IPS-NIHi7 (cell line): Measurements from ENCODE around the gene SENP1.

Source experiments
- DNase-seq: peaks from one replicate; pipeline ENCODE4 v3.0.0; 2012; ENCODE audit warnings: mixed read lengths; ENCODE audit errors: extremely low spot score

SENP1 gene

GRCh38 chr12:48036818-48037217 is 69.1 kb downstream of the SENP1 start:
- no peak for DNase-seq

- DNase-seq, result no peak
Measured at GRCh38 chr12:48034835-48035805, 70.8 kb downstream of the SENP1 start.

GRCh38 chr12:48033451-48033850 is 72.4 kb downstream of the SENP1 start:
- no peak for DNase-seq

GRCh38 chr12:48032597-48032996 is 73.3 kb downstream of the SENP1 start:
- no peak for DNase-seq

GRCh38 chr12:48031135-48031960 is 74.5 kb downstream of the SENP1 start:
- DNase-seq, result peak; percentile 48

GRCh38 chr12:48030173-48030650 is 75.7 kb downstream of the SENP1 start:
- DNase-seq, result no peak

- no peak for DNase-seq
Measured at GRCh38 chr12:48029491-48030172, 76.2 kb downstream of the SENP1 start.

- no peak for DNase-seq
Measured at GRCh38 chr12:48028541-48029431, 77.1 kb downstream of the SENP1 start.

- no peak for DNase-seq
Measured at GRCh38 chr12:48027183-48028002, 78.5 kb downstream of the SENP1 start.

- DNase-seq, result no peak
Measured at GRCh38 chr12:48026060-48026827, 79.6 kb downstream of the SENP1 start.

- DNase-seq, result no peak
Measured at GRCh38 chr12:48025281-48025680, 80.6 kb downstream of the SENP1 start.

GRCh38 chr12:48024735-48025134 is 81.1 kb downstream of the SENP1 start:
- DNase-seq, result no peak

- no peak for DNase-seq
Measured at GRCh38 chr12:48023386-48023785, 82.5 kb downstream of the SENP1 start.

GRCh38 chr12:48022676-48023385 is 83.0 kb downstream of the SENP1 start:
- no peak for DNase-seq

GRCh38 chr12:48022180-48022521 is 83.7 kb downstream of the SENP1 start:
- DNase-seq, result no peak

GRCh38 chr12:48021485-48022179 is 84.2 kb downstream of the SENP1 start:
- DNase-seq, result peak; percentile 94

- DNase-seq, result no peak
Measured at GRCh38 chr12:48019639-48020265, 86.1 kb downstream of the SENP1 start.

GRCh38 chr12:48018618-48018995 is 87.3 kb downstream of the SENP1 start:
- DNase-seq, result no peak
